C4-2B (cell line): Measurements from ENCODE around the gene SLC25A44.

Experiments used
- H3K27ac ChIP-seq: fragments of 450-650 bp; 2 replicates; pipeline ENCODE4 v1.5.1; 2017
- CTCF ChIP-seq: fragments of 450-650 bp; conservative IDR thresholded peaks from 2 replicates; pipeline ENCODE4 v1.5.1; 2017; ENCODE audit warnings: mild to moderate bottlenecking
- ZFX ChIP-seq: fragments of 450-650 bp; IDR thresholded peaks from 2 replicates; pipeline ENCODE4 v1.6.1; 2017

Gene SLC25A44

GRCh38 chr1:156196445-156196844 is 2.5 kb downstream of the SLC25A44 start:
- H3K27ac ChIP-seq = no peak overlapping the region
- no peak for TF ChIP-seq CTCF
- TF ChIP-seq ZFX = no peak

- no peak overlapping the region for H3K27ac ChIP-seq
- TF ChIP-seq CTCF (no peak), ZFX (no peak)
Measured at GRCh38 chr1:156198831-156199349, 5.0 kb downstream of the SLC25A44 start.

DNA sequence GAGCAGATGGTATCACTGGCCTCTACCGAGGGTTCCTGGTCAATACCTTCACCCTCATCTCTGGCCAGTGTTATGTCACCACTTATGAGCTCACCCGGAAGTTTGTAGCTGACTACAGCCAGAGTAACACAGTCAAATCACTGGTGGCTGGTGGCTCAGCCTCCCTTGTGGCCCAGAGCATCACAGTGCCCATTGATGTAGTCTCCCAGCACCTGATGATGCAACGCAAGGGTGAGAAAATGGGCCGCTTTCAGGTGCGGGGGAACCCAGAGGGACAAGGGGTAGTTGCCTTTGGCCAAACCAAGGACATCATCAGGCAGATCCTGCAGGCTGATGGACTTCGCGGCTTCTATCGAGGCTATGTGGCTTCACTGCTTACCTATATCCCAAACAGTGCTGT is 6.1 kb downstream of the SLC25A44 start:
- TF ChIP-seq ZFX = no peak
- no peak for TF ChIP-seq CTCF
- no peak overlapping the region for H3K27ac ChIP-seq

DNA sequence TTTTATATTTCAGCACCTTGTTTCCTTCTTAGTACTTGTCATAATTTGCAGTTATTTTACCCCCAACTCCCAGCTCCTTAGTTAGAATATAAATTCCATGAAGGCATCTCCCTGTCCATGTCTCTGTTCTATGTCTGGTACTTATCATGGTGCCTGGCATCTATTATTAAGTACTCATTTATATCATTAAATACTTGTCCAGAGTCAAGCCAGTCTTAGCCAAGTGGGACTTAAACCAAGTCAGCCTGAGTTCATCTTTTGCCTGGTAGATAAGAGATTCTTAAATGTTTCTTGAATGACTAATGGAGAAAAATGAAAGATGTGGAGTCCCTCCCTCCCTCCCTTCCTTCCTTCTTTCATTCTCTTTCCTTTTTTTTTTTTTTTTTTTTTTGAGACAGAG is 9.4 kb downstream of the SLC25A44 start:
- TF ChIP-seq CTCF = no peak
- no peak for TF ChIP-seq ZFX

GRCh38 chr1:156204686-156205085 is 10.8 kb downstream of the SLC25A44 start:
- TF ChIP-seq CTCF (no peak), ZFX (no peak)
- no peak overlapping the region for H3K27ac ChIP-seq

More for the DNA sequence above, 9.4 kb downstream of the SLC25A44 start:
- H3K27ac ChIP-seq = no peak overlapping the region

GRCh38 chr1:156211243-156211642 is 17.3 kb downstream of the SLC25A44 start:
- TF ChIP-seq CTCF (no peak), ZFX (no peak)
- no peak overlapping the region for H3K27ac ChIP-seq

GRCh38 chr1:156212130-156212529 is 18.2 kb downstream of the SLC25A44 start:
- peak overlapping the region; percentile 92 for H3K27ac ChIP-seq
- TF ChIP-seq CTCF = no peak
- TF ChIP-seq ZFX = no peak
